Endothelial cell of umbilical vein (primary cell): ENCODE results near the gene GCSH. TPM values are rescaled to one million over a fixed set of nuclear protein-coding genes. Genes with fewer than 3 reads are reported as not detected.

ENCODE experiments used
- Bru-seq: library from RNA; stranded (reverse); fragments of 400-500 nt; gene quantifications from one replicate; lab custom pipeline; 2021; lab: Mats Ljungman, UMichigan
- BruChase-seq, 2 experiments: library from RNA; stranded (reverse); fragments of 400-500 nt; gene quantifications; one replicate each; lab custom pipeline; 2021; lab: Mats Ljungman, UMichigan
- BruUV-seq: library from RNA; stranded (reverse); fragments of 400-500 nt; replicated peaks from 2 replicates; lab custom pipeline; 2021; lab: Mats Ljungman, UMichigan
- CTCF ChIA-PET: fragments of 300-600, 350-600 bp; sonication (Branson Sonifier 250); formaldehyde crosslinking; loops from one replicate; lab custom pipeline; 2021; ENCODE audit warnings: antibody characterized with exemption, inconsistent platforms; lab: Charles Lee
- POLR2A ChIA-PET: fragments of 300-600, 350-600 bp; sonication (Branson Sonifier 250); formaldehyde crosslinking; loops from one replicate; lab custom pipeline; 2021; ENCODE audit warnings: antibody characterized with exemption, inconsistent platforms; lab: Charles Lee
- DNase-seq: peaks from one replicate; pipeline ENCODE4 v3.0.0-alpha.2; 2011; ENCODE audit warnings: low read depth, low spot score
- FAIRE-seq: peaks from 2 replicates; lab custom pipeline; 2011; peaks lifted over from hg19 to GRCh38; lab: Jason Lieb, UNC
- H2AFZ ChIP-seq: 2 replicates; pipeline ENCODE4 v1.6.0; 2012; ENCODE audit warnings: low read depth, low read length, control low read depth, inconsistent platforms
- H3K27ac ChIP-seq: 2 replicates; pipeline ENCODE4 v1.5.1; 2011; ENCODE audit warnings: low read depth, mild to moderate bottlenecking, control low read depth, low read length, moderate library complexity; ENCODE audit not compliant: insufficient read depth
- H3K27me3 ChIP-seq, 2 experiments: 2 replicates each; pipeline versions ENCODE4 v1.6.0 to v1.6.1; 2011; ENCODE audit warnings: low read length in 2 of 2, mixed read lengths in 1 of 2; ENCODE audit not compliant: control insufficient read depth in 2 of 2, insufficient read depth in 2 of 2
- H3K36me3 ChIP-seq, 2 experiments: 2 replicates in 1 of 2; 3 replicates in 1 of 2; pipeline ENCODE4 v1.5.1; 2011; ENCODE audit warnings: low read length in 2 of 2, mild to moderate bottlenecking in 1 of 2, moderate library complexity in 1 of 2; ENCODE audit not compliant: control insufficient read depth in 2 of 2, insufficient read depth in 2 of 2; ENCODE audit errors: extremely low read depth in 1 of 2
- H3K4me1 ChIP-seq: 3 replicates; pipeline ENCODE4 v1.5.1; 2011; ENCODE audit warnings: mild to moderate bottlenecking, low read length; ENCODE audit not compliant: control insufficient read depth, insufficient read depth; ENCODE audit errors: extremely low read depth
- H3K4me2 ChIP-seq: 2 replicates; pipeline ENCODE4 v1.6.1; 2011; ENCODE audit warnings: low read length, control low read depth, mixed read lengths; ENCODE audit not compliant: insufficient read depth
- H3K4me3 ChIP-seq, 3 experiments: fragments of 200-600 bp in 1 of 3; sonication (generic), shearing (Covaris generic) in 1 of 3; replicated peaks in 1 of 3; 2 replicates each; pipeline ENCODE4 v1.5.1; 2011 to 2016; ENCODE audit warnings: control low read depth in 3 of 3, low read length in 3 of 3, mild to moderate bottlenecking in 2 of 3, inconsistent platforms in 1 of 3, low read depth in 1 of 3, moderate library complexity in 1 of 3; ENCODE audit not compliant: insufficient read depth in 1 of 3
- H3K79me2 ChIP-seq: 2 replicates; pipeline ENCODE4 v1.6.0; 2012; ENCODE audit warnings: low read length, inconsistent platforms; ENCODE audit not compliant: control insufficient read depth, insufficient read depth
- H3K9ac ChIP-seq: replicated peaks from 2 replicates; pipeline ENCODE3; 2011; ENCODE audit warnings: low read length, control low read depth; ENCODE audit not compliant: insufficient read depth; ENCODE audit errors: extremely low read depth
- H3K9me1 ChIP-seq: replicated peaks from 3 replicates; pipeline ENCODE4 v1.6.0; 2011; ENCODE audit warnings: mild to moderate bottlenecking, low read length; ENCODE audit not compliant: control insufficient read depth, insufficient read depth; ENCODE audit errors: extremely low read depth
- H3K9me3 ChIP-seq: replicated peaks from 2 replicates; pipeline ENCODE4 v1.5.1; 2012; ENCODE audit warnings: low read length, inconsistent platforms; ENCODE audit not compliant: control insufficient read depth, insufficient read depth
- H4K20me1 ChIP-seq: replicated peaks from 2 replicates; pipeline ENCODE3; 2011; ENCODE audit warnings: mild to moderate bottlenecking, low read length; ENCODE audit not compliant: control insufficient read depth, insufficient read depth; ENCODE audit errors: extremely low read depth
- EZH2 ChIP-seq: IDR thresholded peaks from 2 replicates; pipeline ENCODE4 v1.6.1; 2012; ENCODE audit warnings: borderline replicate concordance, low read depth, mild to moderate bottlenecking, moderate library complexity, low read length, inconsistent platforms; ENCODE audit not compliant: severe bottlenecking
- FOS ChIP-seq: IDR thresholded peaks from 2 replicates; pipeline ENCODE4 v1.6.1; 2011; ENCODE audit warnings: mild to moderate bottlenecking, low read length, moderate library complexity, borderline replicate concordance; ENCODE audit not compliant: insufficient read depth
- GATA2 ChIP-seq: IDR thresholded peaks from 2 replicates; pipeline ENCODE4 v1.7.0; 2011; ENCODE audit warnings: low read depth, mild to moderate bottlenecking, moderate library complexity, mixed read lengths, low read length; ENCODE audit not compliant: insufficient read length, insufficient read depth
- JUN ChIP-seq: IDR thresholded peaks from 2 replicates; pipeline ENCODE4 v1.6.1; 2011; ENCODE audit warnings: borderline replicate concordance, low read depth; ENCODE audit not compliant: insufficient read length, insufficient read depth
- MYC ChIP-seq: IDR thresholded peaks from one replicate; pipeline ENCODE4 v1.6.1; 2011; ENCODE audit warnings: mild to moderate bottlenecking, low read depth, low read length
- POLR2A ChIP-seq: IDR thresholded peaks from 2 replicates; pipeline ENCODE4 v1.6.1; 2012; ENCODE audit warnings: low read depth, mild to moderate bottlenecking, control low read depth, low read length
- POLR2AphosphoS5 ChIP-seq: IDR thresholded peaks from 2 replicates; pipeline ENCODE4 v1.6.1; 2012; ENCODE audit warnings: low read depth, mild to moderate bottlenecking, control low read depth, low read length, moderate library complexity; ENCODE audit not compliant: insufficient read depth
- dilution Hi-C: fragments of 300-500 bp; cut with MboI; formaldehyde crosslinking; loops from one replicate; pipeline ENCODE4 v1.15.0; 2019; ENCODE audit warnings: low sequenced_read_pairs; ENCODE audit not compliant: extremely low pct_ligation_motif_present
- intact Hi-C: fragments of 100-400 bp; cut with micrococcal nuclease; formaldehyde crosslinking; loops from one replicate; pipeline ENCODE4 v1.10.0; 2022
- long read RNA-seq: library from polyadenylated mRNA; stranded (forward); transcript quantifications from one replicate; pipeline ENCODE4 v2.0.0, GENCODE V29; 2021
- polyA minus RNA-seq, 3 experiments: library from RNA; depleted of rRNA, polyadenylated mRNA; stranded (reverse); fragments of >200 nt; gene quantifications; 1 replicate in 1 of 3; 2 replicates in 2 of 3; pipeline ENCODE4 v1.2.3, GENCODE V29; 2011
- polyA plus RNA-seq, 4 experiments: library from polyadenylated mRNA; depleted of rRNA in 3 of 4; stranded (reverse) in 3 of 4; unstranded in 1 of 4; fragments of >200 nt; gene quantifications; 2 replicates each; pipeline versions ENCODE4 v1.2.1 to v1.2.3, GENCODE V29; 2011 to 2012; ENCODE audit warnings: missing spikeins in 1 of 4
- total RNA-seq: library from RNA; stranded (reverse); gene quantifications from 2 replicates; pipeline ENCODE4 v1.2.3, GENCODE V29; 2021
- TF ChIP-seq, protein P1 (sequence below): IDR thresholded peaks from 2 replicates; pipeline ENCODE4 v1.6.1; 2011; ENCODE audit not compliant: insufficient read depth, insufficient read length

GCSH gene
- total RNA-seq (31.1 and 33.1 TPM in 2 replicates), polyA plus RNA-seq (5.4 and 6.9 TPM in 2 replicates), polyA minus RNA-seq (1.1 and 1.5 TPM in 2 replicates), Bru-seq, nascent RNA (percentile 68 among the genes with signal in this experiment), BruChase-seq, experiment 1, labeled RNA remaining after a 6-hour chase (percentile 66 among the genes with signal in this experiment), BruChase-seq, experiment 2, labeled RNA remaining after a 2-hour chase (percentile 67 among the genes with signal in this experiment)
- polyA plus RNA-seq (2011; cell fraction: cytosol; rRNA removed) = 11.1 and 12.2 TPM in 2 replicates
- polyA plus RNA-seq (2011; cell fraction: nucleus; rRNA removed) = 3.3 and 6.0 TPM in 2 replicates
- polyA plus RNA-seq (2012) = 23.0 and 30.0 TPM in 2 replicates
- polyA minus RNA-seq (2011; cell fraction: cytosol; rRNA and poly(A)+ RNA removed) = 35.6 TPM
- polyA minus RNA-seq (2011; cell fraction: nucleus; rRNA and poly(A)+ RNA removed) = 1.9 and 3.8 TPM in 2 replicates
- long read RNA-seq, transcript GCSH-202 (3 exons, 403 nt) = minor isoform, 5 of 157 reads
- long read RNA-seq, transcript GCSH-201 (5 exons, 1,597 nt) = major isoform, 145 of 157 reads
- long read RNA-seq, partial matches to known transcripts = 0 of 157 reads
- long read RNA-seq, other reads (novel, unspliced or antisense) = 2 of 157 reads

DNA sequence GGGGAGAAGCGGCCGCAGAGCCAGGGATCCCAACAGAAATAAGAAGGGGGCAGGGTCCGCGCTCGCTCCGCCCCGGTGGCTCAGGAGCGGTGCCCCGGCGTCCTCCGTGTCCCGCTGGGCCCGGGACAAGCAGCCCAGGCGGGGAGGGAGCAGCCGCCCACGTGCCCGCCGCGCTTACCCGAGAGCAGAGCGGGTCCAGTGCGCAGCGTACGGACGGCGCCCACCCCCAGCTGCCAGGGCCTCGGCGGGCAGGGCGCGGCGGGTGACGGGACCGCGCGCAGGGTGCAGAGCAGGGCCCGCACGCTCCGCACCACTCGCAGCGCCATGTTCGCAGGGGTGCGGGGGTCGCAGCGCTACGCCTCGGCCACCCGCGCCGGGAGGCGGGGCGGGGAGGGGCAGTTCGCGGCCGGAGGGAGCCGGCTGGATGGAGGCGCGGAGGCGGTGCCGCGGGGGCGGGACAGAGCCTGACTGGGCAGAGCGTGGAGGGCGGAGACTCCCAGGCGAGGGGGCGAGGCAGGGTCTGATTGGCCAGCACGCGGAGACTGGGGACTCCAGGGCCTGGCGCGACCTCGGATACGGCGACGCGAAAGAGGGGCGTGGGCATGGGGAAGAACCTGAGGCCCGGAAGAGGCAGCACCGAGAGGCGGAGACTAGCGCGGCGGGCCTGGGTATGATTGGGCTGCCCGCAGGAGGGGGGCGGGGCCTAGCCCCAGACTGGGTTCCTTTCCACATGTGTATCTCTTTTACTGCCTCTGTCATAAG lies at the start of gene GCSH:
TSS of gene GCSH (minus strand) at position 443 of the 762 bp plus-strand sequence. CDS start at position 326, 117 bp downstream.
- peak; percentile 96 for FAIRE-seq
- TF ChIP-seq JUN = no peak
- no peak for TF ChIP-seq MYC
- no peak for TF ChIP-seq EZH2
- peak; percentile 57 for TF ChIP-seq POLR2A
- TF ChIP-seq POLR2AphosphoS5 = no peak
- no peak for TF ChIP-seq FOS
- no peak for TF ChIP-seq GATA2
- TF ChIP-seq, protein P1, sequence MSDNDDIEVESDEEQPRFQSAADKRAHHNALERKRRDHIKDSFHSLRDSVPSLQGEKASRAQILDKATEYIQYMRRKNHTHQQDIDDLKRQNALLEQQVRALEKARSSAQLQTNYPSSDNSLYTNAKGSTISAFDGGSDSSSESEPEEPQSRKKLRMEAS = peak; percentile 22
- CTCF ChIA-PET = no interaction called here

More for the DNA sequence above, at the start of gene GCSH:
- POLR2A ChIA-PET = no interaction called here
- peaks cover 0 to 4% of the 10 kb centered on the region in 2 experiments for H3K27me3 ChIP-seq
- H3K36me3 ChIP-seq = no peaks in the 10 kb centered on the region
- peaks cover 21% of the 10 kb centered on the region for H3K79me2 ChIP-seq
- peak within 1 kb of the TSS; percentile 77 for H3K4me2 ChIP-seq
- peak within 1 kb of the TSS; percentile 91 for H2AFZ ChIP-seq
- intact Hi-C loops (loop anchor here (1.0 to 5.0 kb wide), 5 partner anchors 19 to 159 kb away; partner anchors contain the start of genes C16orf46 and CENPN), dilution Hi-C loops (no loop called here)
- no peaks in the 10 kb centered on the region for H3K9me3 ChIP-seq
- no peaks in the 10 kb centered on the region for H3K9me1 ChIP-seq
- H3K4me3 ChIP-seq = peak within 1 kb of the TSS; percentile 49 to 80 (median 60)
- H3K4me1 ChIP-seq = peaks cover 7% of the 10 kb centered on the region
- no peaks in the 10 kb centered on the region for H4K20me1 ChIP-seq
- peak; percentile 99 for DNase-seq
- BruUV-seq = no TSS peak
- peak within 1 kb of the TSS; percentile 0 for H3K27ac ChIP-seq
- peak within 1 kb of the TSS; percentile 30 for H3K9ac ChIP-seq
